ENCODE measurements around the gene DOK5.

The DOK5 gene

GRCh38 chr20:54694516-54694915, 219.1 kb downstream of the DOK5 start:
- no peak overlapping the region for H3K4me3 ChIP-seq (ENCODE audit: low read depth, low read length)
- DNase-seq (ENCODE audit: low read depth): no peak
- no peak for TF ChIP-seq CTCF (IDR thresholded peaks at IDR 0.05; ENCODE audit: low read depth, low read length)
- no peak for TF ChIP-seq POLR2A (IDR thresholded peaks at IDR 0.05; ENCODE audit: extremely low read depth, insufficient read length)
- TF ChIP-seq MYC (IDR thresholded peaks at IDR 0.05; ENCODE audit: low read depth, low read length): no peak
- TF ChIP-seq MAX (IDR thresholded peaks at IDR 0.05; ENCODE audit: low read depth, low read length): no peak

GRCh38 chr20:54698373-54698772, 223.0 kb downstream of the DOK5 start:
- DNase-seq (ENCODE audit: low read depth): no peak
- TF ChIP-seq CTCF (IDR thresholded peaks at IDR 0.05; ENCODE audit: low read depth, low read length): no peak
- no peak for TF ChIP-seq MYC (IDR thresholded peaks at IDR 0.05; ENCODE audit: low read depth, low read length)
- no peak for TF ChIP-seq POLR2A (IDR thresholded peaks at IDR 0.05; ENCODE audit: extremely low read depth, insufficient read length)
- TF ChIP-seq MAX (IDR thresholded peaks at IDR 0.05; ENCODE audit: low read depth, low read length): no peak
- no peak overlapping the region for H3K4me3 ChIP-seq (ENCODE audit: low read depth, low read length)

All from NB4 (cell line).